SK-N-MC (cell line): ENCODE measurements around the gene C4orf50.

Source experiments
- EZH2 ChIP-seq: fragments of 200-600 bp; sonication (generic); IDR thresholded peaks from one replicate; pipeline ENCODE4 v1.6.1; 2017; ENCODE audit warnings: antibody characterized with exemption
- FOXP2 ChIP-seq: optimal IDR thresholded peaks from 2 replicates; pipeline ENCODE3; 2011; ENCODE audit warnings: mild to moderate bottlenecking, moderate library complexity; ENCODE audit not compliant: insufficient read depth; ENCODE audit errors: extremely low read length, control extremely low read depth
- POLR2AphosphoS5 ChIP-seq: IDR thresholded peaks from 2 replicates; pipeline ENCODE4 v1.6.1; 2012; ENCODE audit warnings: mild to moderate bottlenecking, low read depth, low read length, borderline replicate concordance

DNA sequence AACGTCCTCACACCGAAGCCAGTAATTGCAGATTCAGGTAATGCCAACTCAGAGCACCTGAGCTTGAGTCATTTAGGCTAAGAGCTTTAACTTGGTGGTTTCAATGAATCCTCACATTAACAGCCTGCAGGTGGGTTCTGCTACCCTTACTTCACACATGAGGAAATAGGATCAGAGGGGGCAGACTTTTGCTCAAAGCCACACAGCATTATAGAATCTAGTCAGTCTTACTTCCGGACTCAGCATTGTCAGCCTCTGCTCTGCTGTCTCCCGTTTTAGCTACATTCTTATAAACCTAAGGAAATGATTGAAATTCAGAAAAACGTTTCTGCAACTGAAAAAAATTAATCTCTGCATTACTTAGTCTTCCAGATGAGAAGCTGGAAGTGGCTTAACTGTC lies 6.0 kb downstream of the C4orf50 start:
- TF ChIP-seq EZH2 (no peak), POLR2AphosphoS5 (no peak), FOXP2 (no peak)
